ENCODE data around the gene FDXR.

DNA sequence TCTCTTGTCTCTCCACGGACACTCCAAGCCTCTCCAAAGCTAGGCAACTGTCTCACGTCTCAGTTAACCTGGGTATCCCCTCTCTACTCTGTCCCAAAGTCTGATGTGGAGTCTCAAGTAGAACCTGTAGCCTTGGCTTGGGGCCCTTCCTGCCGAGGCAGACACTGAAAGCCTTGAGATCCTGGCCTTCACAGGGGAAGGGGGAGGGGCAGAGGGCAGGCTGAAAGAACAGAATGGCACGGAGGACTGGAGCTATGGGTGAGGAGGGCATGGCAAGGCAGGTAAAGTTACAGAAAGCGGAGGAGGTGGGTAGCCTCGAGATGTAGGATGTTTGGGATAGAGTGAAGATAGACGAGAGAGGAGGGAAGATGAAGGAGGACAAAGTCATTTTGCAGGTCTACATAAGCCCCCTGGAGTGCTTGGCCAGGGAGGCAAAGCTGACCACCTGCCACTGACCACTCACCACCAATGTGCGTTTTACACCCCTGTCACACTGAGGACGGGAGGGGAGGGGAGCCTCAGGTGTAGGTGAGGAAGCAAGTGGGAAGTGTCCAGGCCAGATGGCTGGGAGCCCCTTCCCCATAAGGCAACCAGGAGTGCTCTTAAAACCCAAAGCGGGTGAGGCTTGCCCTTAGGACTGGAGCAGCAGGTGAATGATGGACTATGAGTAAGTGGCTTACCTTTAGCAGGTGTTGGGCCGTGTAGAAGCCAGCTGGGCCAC lies 1.3 kb downstream of the FDXR start:
- TF ChIP-seq POLR2A (IDR thresholded peaks at IDR 0.05) (no peak), EP300 (IDR thresholded peaks at IDR 0.05) (no peak)
- TF ChIP-seq, protein P1, sequence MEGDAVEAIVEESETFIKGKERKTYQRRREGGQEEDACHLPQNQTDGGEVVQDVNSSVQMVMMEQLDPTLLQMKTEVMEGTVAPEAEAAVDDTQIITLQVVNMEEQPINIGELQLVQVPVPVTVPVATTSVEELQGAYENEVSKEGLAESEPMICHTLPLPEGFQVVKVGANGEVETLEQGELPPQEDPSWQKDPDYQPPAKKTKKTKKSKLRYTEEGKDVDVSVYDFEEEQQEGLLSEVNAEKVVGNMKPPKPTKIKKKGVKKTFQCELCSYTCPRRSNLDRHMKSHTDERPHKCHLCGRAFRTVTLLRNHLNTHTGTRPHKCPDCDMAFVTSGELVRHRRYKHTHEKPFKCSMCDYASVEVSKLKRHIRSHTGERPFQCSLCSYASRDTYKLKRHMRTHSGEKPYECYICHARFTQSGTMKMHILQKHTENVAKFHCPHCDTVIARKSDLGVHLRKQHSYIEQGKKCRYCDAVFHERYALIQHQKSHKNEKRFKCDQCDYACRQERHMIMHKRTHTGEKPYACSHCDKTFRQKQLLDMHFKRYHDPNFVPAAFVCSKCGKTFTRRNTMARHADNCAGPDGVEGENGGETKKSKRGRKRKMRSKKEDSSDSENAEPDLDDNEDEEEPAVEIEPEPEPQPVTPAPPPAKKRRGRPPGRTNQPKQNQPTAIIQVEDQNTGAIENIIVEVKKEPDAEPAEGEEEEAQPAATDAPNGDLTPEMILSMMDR (IDR thresholded peaks at IDR 0.05): no peak
